Effector CD4-positive, alpha-beta T cell (primary cell): Measurements from ENCODE around the gene EZR.
"Not testable (repeated sequence)": the region's sequence is repeated elsewhere in the genome, so short reads cannot be mapped to it uniquely, and the experiment has no call there.

ENCODE experiments used
- DNase-seq: peaks from one replicate; pipeline ENCODE4 v3.0.0-alpha.2; 2020

The EZR gene

GRCh38 chr6:158796353-158796752, 22.8 kb downstream of the EZR start:
- DNase-seq: no peak

GRCh38 chr6:158795516-158795915, 23.7 kb downstream of the EZR start:
- no peak for DNase-seq

DNA sequence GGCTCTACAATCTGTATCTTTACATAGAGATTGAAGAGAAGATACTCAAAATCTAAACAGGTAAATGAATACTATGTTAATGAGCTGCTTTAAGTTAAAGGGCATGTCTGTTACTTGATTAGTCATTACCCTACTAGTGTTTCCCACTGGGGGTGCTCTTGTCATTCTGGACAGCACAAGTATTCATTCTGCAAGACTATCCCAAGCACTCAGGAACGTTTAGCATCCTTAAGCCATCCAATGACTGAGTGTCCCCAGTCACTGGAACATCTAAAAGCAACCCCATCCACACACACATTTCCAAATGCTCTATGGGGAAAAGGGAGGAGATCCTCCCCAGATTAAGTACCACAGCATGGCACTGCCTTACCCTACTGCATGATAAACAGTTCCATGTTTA, 25.7 kb downstream of the EZR start:
- no peak for DNase-seq

GRCh38 chr6:158792505-158792904, 26.7 kb downstream of the EZR start:
- DNase-seq: not testable (repeated sequence)

- DNase-seq: no peak
These were observed 27.8 kb downstream of the EZR start for GRCh38 chr6:158791274-158791855.

DNA sequence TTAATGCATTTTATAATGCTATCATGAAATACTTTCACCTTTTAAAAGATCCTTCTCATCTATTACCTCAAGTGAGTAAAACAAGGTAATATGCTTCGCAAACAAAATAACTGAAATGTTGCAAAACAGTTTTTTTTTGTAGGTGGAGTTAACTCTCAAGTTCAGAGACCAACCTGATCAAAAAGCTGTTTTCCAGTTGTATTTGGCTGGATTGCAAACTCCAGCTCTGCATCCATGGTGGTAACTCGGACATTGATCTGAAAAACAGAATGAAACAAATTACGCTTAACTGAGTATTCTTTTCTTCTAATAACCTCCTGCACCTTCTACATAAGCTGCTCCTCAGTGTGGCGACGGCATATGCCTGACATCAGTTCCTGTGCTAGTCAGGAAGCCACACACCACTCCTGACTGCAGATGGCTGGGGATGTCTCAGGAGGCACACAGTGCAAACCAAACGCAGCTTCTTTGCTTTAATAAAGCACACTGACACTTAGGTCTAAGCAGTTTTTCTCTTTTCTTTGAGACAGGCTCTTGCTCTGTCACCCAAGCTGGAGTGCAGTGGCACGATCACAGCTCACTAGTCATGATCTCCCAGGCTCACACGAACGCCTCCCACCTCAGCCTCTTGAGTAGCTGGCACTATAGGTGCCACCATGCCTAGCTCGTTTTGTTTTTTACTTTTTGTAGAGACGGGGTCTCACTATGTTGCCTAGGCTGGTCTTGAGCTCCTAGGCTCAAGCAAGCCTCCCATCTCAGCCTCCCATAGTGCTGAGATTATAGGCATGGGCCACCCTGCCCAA, 29.9 kb downstream of the EZR start:
- peak; percentile 38 for DNase-seq

GRCh38 chr6:158787395-158787794, 31.8 kb downstream of the EZR start:
- no peak for DNase-seq

- DNase-seq: no peak
These were observed 32.4 kb downstream of the EZR start for GRCh38 chr6:158786645-158787304.

GRCh38 chr6:158785036-158785435, 34.1 kb downstream of the EZR start:
- DNase-seq: no peak

- no peak for DNase-seq
These were observed 34.7 kb downstream of the EZR start for GRCh38 chr6:158784505-158784904.

GRCh38 chr6:158783851-158784250, 35.3 kb downstream of the EZR start:
- DNase-seq: no peak

DNA sequence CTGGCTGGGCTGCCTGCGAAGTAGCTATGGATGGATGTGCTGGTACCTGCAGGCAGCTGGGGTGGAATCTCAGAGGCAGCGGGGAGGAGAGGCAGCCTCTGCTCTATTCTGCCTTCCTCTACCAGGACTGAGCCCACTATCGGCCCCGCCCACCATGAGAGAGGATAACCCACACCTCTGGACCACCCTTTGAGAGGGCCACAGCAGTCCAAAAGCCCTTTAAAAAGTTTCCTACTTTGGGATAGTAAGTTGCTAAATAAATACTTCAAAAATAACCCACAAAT, 36.1 kb downstream of the EZR start:
- no peak for DNase-seq

DNA sequence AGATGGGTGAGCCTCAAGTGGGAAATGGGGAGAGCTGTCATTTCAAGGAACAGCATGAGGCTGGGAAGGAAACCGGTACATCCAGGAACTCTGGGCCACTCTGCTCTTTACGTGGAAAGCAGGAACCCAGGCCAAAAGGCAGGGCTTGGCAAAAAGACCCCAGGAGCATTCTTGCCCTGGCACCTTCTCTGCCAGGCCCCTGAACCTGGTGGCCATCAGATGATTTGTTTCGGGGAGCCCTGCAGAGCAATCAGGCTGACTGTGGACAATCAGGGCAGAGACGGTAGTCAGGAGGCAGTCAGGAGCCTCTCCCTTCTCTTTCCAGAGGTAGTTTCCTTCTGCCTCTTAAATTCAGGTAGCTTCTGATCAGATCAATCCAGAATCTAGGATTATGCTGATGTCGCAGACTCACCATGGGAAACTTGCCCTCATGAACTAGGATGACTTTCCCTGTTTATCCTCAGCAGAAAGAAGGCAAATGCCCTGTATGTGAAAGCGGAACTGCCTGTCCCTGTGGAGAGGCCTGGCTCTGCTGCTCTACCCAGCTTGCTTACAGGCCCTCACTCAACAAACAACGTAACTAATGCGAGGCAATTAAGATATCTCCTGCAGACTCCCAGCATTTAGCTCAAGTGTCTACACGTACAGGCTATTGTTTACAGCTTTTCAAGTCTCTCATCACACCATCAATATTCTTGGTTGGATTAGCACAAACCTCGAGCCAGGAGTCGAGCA, 36.6 kb downstream of the EZR start:
- DNase-seq: no peak

DNA sequence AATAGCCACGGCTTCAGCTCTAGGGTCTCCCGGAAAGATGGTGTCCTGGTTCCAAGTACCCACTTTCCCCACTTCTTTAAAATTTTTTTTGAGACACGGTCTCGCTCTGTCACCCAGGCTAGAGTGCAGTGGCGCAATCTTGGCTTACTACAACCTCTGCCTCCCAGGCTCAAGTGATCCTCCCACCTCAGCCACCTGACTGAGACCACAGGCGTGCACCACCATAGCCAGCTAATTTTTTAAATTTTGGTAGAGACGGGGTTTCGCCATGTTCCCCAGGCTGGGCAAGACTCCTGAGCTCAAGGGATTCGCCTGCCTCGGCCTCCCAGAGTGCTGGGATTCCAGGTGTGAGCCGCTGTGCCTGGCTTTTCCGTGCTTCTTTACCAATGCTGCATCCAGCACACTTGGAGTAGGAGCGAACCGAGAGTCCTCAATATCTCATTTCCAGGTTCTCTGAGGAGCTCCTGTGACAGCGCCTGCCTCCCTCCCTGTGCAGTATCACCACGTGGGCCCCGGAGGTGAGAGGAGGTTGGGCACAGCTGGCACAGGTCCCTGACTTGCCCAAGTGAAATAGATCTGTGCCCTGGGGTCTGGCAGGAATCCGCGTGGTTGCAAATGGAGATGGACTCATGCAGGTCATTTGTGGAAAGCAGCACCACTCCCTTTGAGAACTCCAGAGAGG, 37.3 kb downstream of the EZR start:
- DNase-seq: no peak

- DNase-seq: no peak
These were observed 38.0 kb downstream of the EZR start for GRCh38 chr6:158780988-158781691.

- no peak for DNase-seq
These were observed 38.8 kb downstream of the EZR start for GRCh38 chr6:158780246-158780884.

DNA sequence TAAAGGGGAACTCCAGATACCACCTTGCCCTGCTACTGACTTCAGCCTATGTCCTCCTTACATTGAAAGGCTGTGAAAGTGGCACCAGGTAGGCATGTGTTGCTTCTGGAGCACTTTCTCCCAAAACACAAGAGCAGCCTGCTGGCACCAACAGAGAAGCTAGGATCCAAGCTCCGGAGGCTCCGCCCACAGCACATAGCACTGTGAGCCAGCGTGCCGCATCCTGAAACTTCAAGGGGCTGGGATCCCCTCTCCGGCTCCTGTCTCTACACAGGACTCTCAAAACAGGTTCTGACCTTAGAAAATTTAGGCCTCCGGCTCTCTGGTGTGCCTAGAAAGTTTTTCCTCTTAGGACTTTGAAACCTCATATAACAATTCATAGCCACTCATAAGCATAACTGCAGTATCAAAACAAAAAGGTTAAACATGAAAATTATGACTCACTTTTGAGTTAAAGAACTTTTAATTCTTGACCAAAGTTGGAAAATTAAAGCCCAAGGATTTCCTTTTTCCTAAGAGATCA, 41.1 kb downstream of the EZR start:
- DNase-seq: no peak

DNA sequence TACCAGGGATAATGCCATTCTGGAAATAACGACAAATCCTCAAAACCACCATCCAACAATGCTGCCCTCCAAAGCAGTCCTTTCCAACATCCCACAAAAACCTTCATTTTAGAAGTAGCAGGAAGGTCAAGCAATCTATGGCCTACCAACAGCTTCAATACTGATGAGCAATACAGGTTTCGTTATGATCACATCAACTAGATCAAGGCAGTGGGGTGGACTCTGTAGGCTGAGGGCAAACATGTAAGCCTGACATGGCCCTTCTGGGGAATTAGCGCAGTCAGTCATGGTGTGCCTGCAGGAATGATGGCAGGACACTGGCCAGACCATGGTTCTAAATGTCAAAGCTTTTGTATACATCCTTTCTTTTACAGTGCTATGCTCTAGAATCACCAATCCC, 41.7 kb downstream of the EZR start:
- no peak for DNase-seq

GRCh38 chr6:158776737-158777136, 42.4 kb downstream of the EZR start:
- no peak for DNase-seq

DNA sequence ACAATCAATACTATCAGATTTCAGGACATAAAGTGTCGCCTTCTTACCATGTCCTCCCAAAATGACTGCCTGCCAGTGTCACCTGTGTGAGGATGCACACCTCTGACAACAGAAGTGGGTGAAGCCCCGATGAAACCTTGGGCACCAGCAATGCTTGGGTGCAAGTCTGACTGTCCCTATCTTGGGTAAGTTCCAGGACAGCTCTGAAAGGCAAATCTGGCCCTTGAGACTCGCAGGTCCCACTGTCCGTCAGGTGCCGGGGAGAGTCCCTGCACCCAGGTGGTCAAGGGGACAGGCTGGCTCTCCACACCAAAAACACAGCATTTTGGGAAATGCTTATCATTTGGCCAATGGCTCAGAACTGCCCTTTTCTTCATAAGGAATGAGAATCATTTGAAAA, 43.3 kb downstream of the EZR start:
- DNase-seq: no peak

DNA sequence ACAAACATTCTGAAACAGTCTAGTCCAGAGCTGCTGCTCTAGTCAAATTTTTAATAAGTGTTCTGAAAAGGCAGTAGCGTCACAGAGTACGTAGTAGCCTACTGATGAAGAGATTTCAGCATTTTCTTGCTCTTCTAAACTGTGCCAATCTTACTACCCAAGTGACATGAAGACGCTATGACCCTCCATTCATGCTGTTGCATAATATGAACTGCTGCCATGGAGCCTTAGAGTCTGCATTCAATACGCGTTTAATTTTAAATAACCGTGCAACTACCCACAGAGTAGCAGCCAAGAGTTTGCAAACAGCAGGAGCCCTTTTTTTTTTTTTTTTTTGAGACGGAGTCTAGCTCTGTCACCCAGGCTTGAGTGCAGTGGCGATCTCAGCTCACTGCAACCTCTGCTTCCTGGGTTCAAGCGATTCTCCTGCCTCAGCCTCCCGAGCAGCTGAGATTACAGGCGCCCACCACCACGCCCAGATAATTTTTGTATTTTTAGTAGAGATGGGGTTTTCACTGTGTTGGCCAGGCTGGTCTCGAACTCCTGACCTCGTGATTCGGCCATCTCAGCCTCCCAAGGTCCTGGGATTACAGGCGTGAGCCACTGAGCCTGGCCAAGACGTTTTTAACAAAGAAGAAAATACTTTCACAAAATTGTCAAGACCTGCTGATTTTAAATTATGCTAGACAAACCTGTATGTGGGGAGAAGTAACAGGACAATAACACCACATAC, 44.3 kb downstream of the EZR start:
- no peak for DNase-seq
